ENCODE measurements around the gene ZNF646.

Gene ZNF646, protein sequence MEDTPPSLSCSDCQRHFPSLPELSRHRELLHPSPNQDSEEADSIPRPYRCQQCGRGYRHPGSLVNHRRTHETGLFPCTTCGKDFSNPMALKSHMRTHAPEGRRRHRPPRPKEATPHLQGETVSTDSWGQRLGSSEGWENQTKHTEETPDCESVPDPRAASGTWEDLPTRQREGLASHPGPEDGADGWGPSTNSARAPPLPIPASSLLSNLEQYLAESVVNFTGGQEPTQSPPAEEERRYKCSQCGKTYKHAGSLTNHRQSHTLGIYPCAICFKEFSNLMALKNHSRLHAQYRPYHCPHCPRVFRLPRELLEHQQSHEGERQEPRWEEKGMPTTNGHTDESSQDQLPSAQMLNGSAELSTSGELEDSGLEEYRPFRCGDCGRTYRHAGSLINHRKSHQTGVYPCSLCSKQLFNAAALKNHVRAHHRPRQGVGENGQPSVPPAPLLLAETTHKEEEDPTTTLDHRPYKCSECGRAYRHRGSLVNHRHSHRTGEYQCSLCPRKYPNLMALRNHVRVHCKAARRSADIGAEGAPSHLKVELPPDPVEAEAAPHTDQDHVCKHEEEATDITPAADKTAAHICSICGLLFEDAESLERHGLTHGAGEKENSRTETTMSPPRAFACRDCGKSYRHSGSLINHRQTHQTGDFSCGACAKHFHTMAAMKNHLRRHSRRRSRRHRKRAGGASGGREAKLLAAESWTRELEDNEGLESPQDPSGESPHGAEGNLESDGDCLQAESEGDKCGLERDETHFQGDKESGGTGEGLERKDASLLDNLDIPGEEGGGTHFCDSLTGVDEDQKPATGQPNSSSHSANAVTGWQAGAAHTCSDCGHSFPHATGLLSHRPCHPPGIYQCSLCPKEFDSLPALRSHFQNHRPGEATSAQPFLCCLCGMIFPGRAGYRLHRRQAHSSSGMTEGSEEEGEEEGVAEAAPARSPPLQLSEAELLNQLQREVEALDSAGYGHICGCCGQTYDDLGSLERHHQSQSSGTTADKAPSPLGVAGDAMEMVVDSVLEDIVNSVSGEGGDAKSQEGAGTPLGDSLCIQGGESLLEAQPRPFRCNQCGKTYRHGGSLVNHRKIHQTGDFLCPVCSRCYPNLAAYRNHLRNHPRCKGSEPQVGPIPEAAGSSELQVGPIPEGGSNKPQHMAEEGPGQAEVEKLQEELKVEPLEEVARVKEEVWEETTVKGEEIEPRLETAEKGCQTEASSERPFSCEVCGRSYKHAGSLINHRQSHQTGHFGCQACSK (N-terminal part only)

DNA sequence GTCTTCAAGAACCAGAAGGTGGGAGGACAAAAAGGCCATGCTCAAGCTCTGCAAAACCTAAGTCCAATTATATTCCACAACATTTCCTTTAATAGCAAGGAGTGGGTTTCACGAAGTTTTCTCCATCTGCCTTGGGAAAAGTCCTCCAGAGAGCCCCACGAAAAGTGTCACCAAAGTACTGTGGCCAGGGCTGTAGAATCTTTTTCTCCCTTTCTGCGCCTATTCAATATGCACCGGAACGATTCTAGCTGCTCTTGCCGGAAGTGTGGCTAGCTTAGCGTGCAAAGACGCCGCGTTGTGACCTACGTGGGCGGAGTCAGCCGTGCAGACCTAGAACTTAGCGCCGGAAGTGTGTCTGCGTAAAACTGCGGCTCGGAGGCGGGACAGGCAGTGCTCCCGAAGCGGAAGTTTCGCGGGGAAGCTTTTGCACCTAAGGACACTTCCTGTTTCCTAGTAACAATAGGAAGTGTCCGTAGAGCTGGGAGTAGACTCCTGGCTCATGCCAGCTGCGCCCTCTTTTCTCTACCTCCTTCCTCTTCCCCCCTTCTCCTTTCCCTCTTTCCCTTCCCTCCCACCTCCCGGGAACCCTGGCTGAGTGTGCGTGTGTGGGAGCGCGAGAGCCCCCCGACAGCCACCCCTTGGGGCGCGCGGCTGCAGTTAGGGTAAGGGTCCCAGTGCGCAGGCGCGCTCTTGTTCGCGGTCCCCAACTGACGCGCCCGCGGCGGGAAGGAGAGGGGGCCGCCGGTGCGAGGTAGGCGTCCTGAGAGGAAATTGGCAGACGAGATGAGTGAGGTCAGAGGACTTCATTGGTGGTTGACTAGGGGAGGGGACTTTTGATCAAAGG lies at the start of gene ZNF646, which contains the start of gene ZNF668:
TSS of gene ZNF646 (plus strand) at position 453 of the 844 bp plus-strand sequence. CDS start 1,903 bp downstream, outside the sequence.
TSS of gene ZNF668 (minus strand) at position 271 of the 844 bp plus-strand sequence. CDS start 9,781 bp downstream, outside the sequence.
- in situ Hi-C loops (cut with MboI; ENCODE audit: low sequenced_read_pairs): no loop called here

DNA sequence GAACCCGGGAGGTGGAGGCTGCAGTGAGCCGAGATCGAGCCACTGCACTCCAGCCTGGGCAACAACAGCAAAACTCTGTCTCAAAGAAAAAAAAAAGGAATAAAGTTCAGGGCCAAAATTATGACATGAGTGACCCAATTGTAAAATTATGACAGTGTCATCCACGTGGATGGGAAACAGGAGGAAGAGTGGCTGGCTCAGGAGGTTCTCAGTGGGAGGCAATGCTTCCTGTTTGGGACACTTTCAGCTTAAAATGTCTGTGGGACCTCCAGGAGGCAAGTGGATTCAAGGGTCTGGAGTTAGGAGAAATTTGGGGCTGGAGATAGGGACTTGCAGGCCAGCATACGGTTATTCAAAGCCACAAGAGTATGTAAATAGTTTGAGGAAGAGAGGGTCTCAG lies 48.9 kb upstream of the ZNF646 start:
- in situ Hi-C loops (cut with MboI; ENCODE audit: low sequenced_read_pairs): no loop called here

DNA sequence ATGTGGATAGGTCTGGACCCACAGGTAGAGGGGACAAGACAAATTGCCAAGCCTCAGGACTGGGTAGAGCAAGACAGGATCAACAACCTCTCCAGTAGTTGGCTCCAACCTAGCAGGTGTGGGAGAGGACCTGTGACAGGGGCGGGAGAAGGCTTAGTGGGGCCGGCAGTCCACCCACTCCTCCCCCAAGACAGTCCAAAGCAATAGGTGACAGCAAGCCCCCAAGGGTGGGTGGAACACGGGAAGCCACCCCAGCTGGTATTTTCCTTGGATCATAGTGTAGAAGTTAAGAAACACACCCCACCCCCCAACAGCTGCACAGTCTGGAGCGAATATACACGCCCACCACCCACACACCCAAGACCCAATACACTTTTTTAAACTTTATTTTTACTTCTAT lies 45.0 kb upstream of the ZNF646 start:
- in situ Hi-C loops (cut with MboI; ENCODE audit: low sequenced_read_pairs): no loop called here

DNA sequence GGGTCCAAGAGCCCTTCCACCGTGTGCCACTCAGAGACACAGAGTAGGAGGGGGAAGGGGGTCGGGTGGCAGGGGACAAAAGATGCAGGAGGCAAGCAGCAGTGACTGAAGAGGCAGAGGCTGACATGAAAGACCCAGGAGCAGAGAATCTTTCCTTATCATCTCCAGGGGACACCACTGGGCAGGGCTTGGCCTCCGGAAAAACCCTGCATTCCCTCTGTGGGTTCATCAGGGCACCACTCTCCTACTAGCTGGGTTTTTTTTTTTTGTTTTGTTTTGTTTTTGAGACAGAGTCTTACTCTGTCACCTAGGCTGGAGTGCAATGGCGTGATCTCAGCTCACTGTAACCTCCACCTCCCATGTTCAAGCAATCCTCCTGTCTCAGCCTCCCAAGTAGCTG lies 42.9 kb upstream of the ZNF646 start:
- in situ Hi-C loops (cut with MboI; ENCODE audit: low sequenced_read_pairs): no loop called here

DNA sequence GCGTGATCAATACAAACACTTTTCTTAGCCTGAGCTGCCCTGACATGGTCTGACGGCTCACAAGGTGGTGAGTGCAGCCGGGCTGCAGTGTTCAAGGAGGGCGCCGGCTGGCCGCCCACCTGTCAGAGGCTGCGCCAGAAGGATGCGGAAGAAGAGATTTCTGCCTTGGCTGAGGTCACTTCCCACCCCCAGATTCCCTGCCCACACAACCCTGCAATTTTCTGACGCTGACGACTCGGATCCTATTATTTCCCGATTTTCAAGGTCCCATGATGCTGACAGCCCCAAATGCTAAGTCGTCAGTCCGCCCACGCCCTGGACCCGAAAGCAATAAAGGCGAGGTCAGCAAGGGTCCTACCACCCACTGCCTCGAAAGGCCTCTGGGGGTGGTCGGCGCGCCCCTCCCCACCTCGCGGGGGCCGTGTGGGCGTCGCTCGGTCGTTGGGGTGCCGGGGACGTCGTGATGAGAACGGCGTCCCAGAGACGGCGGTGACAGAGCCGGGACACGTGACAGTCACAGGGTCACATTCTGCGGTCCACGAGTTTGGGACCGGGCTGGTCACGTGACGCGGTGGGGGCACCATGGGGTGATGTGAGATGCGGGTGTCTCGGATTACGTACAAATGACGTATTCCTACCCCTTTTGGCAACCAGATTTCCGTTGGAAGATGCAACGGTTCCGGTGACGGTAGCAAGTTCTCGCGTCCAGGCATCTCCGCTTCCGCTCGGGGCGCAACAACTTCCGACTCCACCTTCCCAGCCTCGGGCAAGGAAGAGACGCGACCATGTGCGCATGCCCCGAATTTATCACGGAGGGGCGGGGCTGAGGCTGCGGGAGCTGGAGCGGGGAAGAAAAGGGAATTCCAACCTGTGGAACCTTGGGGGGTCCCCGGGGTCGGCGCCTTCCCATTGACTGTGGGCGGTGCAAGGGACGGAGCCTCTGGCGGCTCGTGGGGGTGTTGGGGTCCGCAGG lies 41.2 kb upstream of the ZNF646 start, which contains the start of gene STX4:
TSS of gene STX4 (plus strand) at position 823 of the 973 bp plus-strand sequence. CDS start 248 bp downstream, outside the sequence.
- in situ Hi-C loops (cut with MboI; ENCODE audit: low sequenced_read_pairs): no loop called here

DNA sequence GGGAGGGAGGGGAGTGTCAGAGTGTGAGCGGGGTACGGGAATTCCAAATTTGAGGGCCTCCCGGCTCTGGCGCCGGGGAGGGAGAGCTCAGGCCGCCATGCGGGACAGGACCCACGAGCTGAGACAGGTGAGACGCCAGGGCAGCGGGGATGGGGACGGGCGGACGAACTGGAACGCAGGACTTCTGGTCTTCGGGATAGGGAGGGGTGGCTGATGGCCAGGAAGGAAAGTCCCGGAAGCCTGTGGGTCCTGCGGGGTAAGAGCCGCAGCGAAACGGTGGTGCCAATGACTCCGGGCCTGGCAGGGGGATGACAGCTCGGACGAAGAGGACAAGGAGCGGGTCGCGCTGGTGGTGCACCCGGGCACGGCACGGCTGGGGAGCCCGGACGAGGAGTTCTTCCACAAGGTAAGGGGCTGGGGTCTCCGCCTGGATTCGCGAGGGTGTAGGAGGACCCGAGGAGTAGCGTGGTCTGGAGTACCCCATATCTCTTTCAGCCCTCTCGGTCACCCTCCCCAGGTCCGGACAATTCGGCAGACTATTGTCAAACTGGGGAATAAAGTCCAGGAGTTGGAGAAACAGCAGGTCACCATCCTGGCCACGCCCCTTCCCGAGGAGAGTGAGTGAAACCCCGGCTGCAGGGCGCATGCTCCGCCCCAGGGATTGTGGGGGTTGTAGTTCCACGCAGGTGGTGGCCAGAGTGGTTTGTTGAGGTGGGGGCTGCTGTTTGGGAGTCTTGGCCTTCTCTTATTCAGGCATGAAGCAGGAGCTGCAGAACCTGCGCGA lies 40.3 kb upstream of the ZNF646 start:
- in situ Hi-C loops (cut with MboI; ENCODE audit: low sequenced_read_pairs): no loop called here

DNA sequence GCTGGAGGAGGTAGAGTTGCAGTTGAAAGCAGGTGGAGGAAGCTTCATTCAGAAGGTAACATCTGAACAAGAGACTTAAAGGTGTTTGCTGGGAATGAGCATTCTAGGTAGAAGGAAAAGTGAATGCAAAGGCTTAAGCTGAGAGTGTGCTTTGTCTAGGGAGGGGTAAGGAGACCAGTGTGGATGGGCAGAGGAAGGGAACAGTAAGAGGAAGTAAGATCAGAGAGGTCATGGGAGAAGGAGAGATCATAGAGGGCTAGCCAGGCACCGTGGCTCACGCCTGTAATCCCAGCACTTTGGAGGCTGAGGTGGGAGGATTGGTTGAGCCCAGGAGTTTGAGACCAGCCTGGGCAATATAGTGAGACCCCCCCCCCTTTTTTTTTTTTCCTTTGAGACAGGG lies 37.5 kb upstream of the ZNF646 start:
- in situ Hi-C loops (cut with MboI; ENCODE audit: low sequenced_read_pairs): no loop called here

DNA sequence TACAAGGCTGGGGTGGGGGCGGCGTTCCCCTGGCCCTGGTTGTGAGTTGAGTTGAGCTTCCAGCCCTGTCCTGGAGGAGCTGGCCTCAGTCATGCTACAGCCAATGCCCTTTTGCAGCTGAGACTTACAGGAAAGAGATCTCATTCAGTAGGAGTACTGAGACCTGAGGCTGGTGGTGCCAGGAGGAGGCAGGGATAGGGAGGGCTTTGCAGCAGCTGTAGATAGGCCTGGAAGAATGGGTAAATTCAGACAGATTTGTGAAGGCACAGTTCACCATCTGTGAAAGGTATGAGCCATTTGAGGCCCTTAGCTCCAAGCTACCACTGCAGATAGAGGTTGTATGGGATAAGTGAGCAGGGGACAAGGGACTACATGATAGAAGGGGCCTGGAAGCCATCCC lies 35.2 kb upstream of the ZNF646 start:
- in situ Hi-C loops (cut with MboI; ENCODE audit: low sequenced_read_pairs): no loop called here

DNA sequence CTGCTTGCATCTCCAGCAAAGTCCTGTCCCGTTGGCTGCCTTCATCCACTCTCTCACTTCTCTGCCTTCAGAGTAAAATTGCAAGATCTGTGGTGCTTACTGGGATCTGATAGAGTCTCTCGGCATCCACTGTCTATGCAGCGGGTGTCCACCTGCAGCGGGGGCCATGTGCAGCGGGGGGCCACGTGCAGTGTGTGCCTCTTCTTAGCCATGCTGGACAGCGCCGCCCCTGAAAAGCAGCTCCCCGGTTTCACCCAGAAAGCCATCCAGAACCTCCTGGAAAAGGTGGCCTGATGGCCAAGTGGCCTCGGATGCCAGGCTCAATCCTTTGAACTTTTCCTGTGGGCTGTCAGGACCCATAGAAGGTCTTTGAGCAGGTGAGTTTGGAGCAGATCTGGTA lies 31.4 kb upstream of the ZNF646 start:
- in situ Hi-C loops (cut with MboI; ENCODE audit: low sequenced_read_pairs): no loop called here

DNA sequence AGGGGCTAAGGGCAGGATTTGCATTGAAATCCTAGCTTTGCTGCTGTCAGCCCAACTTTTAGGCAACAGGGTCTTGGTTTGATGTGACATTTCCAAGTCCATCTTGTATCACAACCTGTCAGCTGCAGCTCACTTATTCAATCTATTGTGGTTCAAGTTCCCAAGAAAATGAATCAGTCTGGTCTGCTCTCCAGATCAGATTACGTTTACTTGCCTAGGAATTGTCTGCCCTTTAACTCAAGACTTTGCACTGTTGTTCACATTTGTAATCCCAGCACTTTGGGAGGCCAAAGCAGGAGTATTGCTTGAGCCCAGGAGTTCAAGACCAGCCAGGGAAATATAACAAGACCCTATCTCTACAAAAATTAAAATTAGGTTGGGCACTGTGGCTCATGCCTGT lies 30.9 kb upstream of the ZNF646 start:
- in situ Hi-C loops (cut with MboI; ENCODE audit: low sequenced_read_pairs): no loop called here

DNA sequence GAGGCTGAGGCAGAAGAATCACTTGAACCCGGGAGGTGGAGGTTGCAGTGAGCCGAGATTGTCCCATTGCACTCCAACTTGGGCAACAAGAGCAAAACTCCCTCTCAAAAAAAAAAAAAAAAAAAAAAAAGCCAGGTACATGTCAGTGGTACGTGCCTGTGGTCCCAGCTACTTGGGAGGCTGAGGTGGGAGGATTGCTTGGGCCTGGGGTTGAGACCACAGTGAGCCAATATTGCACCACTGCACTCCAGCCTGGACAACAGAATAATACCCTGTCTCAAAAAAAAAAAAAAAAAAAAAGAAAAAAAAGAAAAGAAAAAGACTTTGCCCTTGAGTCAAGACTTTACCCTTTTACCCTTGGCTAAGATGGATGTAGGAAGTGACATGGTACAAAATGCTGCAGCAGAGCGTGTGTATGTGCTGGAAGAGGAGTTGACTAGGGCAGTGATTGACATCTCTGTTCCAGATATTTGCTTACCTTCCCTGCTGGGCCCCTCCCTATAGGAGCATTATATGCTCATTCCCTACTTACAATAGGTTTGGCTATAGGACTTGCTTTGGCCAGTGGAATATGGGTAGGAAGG lies 30.2 kb upstream of the ZNF646 start:
- in situ Hi-C loops (cut with MboI; ENCODE audit: low sequenced_read_pairs): no loop called here

DNA sequence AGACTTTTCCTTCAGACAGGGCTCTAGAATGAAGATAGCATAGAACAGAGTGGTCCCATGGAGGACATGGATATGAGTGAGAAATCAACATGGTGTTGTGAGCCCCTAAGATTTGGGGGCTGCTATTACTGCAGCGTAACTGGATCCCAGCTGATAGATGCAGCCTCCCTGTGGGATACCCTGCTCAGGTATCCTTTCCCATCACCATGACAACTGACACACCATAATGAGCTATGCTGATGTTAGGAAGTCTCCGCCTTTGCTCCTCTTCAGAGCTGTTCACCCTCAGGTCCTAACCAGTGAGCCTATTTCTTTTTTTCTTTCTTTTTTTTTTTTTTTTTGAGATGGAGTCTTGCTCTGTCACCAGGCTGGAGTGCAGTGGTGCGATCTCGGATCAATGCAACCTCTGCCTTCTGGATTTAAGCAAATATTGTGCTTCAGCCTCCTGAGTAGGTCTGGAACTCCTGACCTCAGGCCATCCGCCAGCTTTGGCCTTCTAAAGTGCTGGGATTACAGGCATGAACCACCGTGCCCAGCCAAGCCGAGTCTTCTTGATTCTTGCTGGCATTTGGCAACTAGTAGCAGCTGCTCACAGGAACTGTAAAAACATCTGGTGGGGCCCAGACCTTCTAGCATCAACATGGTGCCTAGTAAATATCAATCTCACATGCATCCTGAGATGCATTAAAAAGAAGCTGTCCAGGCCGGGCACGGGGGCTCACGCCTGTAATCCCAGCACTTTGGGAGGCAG lies 23.8 kb upstream of the ZNF646 start:
- in situ Hi-C loops (cut with MboI; ENCODE audit: low sequenced_read_pairs): no loop called here

DNA sequence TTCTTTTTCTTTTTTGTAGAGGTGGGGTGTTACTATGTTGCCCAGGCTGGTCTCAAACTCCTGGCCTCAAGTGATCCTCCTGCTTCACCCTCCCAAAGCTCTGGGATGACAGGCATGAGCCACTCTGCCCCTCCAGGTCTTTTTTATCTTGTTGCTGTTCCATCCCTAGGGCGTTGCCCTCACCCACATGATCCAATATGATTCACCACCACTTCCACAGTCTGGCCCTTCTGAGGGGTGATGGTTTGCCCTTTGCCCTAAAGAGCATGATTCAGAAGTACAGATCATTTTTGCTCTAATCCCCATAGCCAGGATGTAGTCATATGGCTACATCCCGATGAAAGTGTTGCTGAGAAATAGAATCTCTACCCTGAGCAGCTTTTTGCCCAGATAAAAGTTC lies 22.1 kb upstream of the ZNF646 start:
- in situ Hi-C loops (cut with MboI; ENCODE audit: low sequenced_read_pairs): no loop called here

DNA sequence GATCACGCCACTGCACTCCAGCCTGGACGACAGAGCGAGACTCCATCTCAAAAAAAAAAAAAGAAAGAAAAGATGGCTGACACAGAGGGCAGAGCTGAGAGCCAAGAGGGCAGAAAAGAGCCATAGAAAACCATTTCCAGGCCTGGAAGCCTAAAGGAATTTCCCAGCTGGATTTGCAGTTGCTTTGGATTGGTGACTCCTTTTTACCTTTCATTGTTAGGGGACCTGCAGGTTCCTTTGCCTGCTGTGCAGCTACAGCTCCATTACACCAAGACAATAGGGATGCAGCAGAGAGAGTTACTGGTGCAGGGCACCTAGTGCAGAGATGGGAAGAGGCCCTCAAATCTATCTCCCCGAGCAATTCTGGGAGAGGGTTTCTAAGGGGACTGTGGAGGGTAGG lies 18.6 kb upstream of the ZNF646 start:
- in situ Hi-C loops (cut with MboI; ENCODE audit: low sequenced_read_pairs): no loop called here

DNA sequence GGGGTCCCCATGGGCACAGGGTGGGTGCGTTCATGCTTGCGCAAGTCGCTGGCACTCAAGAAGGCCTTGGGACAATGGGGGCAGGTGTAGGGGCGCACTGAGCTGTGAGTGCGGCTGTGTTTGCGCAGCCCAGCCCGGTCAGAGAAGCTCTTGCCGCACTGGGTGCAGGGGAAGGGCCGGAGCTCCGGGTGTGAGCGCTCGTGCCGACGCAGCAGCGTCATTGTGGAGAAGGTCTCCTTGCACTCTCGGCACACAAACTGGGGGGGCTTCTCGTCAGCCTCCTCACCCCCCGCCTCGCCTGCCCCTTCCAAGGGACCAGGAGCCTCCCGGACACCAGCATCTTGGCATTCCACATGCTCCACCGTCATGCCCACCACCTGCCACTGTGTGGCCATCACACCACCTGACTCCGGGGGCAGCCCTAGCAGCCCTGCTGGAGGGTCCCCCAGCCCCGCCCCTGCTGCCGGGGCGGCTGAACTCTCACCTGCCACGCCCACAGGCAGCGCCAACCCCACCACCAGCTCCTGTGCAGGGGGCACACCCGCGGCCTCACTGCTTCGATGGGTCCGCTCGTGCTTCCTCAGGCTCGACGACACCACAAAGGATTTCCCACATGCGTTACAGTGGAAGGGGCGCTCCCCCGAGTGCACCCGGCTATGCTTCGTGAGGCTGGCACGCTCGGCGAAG lies 13.0 kb upstream of the ZNF646 start:
- in situ Hi-C loops (cut with MboI; ENCODE audit: low sequenced_read_pairs): no loop called here

DNA sequence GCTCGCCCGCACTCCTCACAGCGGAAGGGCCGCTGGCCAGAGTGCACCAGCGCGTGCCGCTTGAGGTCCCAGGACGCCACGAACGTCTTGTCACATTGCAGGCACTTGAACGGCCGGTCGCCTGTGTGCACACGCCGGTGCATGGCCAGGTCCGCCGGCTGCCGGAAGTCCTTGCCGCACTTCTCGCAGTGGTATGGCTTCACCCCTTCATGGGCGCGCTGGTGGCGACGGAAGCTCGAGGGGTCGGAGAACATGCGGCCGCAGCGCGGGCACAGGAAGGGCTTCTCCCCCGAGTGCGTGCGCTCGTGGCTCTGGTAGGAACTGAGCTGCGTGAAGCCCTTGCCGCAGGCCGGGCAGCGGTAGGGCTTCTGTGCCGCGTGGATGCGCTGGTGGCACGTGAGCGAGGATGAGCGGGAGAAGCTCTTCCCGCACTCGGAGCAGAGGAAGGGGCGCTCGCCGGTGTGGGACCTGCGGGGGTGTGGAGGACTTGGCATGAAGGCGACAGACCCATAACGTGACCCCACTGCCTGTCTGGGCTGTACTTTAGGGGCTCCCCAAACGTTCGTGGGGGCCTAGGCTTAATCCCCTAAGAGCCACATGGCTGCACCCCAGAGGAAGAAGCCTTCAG lies 12.3 kb upstream of the ZNF646 start:
- in situ Hi-C loops (cut with MboI; ENCODE audit: low sequenced_read_pairs): no loop called here

All from HL-60/S4 treated with phorbol 12-myristate 13-acetate at 8.2 ng/mL for 4 days and 3 days (cell line).